ENCODE results near the gene ANKRD9.
"Not testable (repeated sequence)": the region's sequence is repeated elsewhere in the genome, so short reads cannot be mapped to it uniquely, and the experiment has no call there.

ANKRD9 gene

GRCh38 chr14:102545461-102546265 lies 36.1 kb upstream of the ANKRD9 start:
- Histone ChIP-seq H3K4me3 (ENCODE audit: low read length in 2 of 2) (peak overlapping the region; percentile 30 to 37), H3K27ac (ENCODE audit: low read depth in 2 of 2, low read length in 2 of 2) (peak overlapping the region; percentile 51 to 56), H3K27me3 (ENCODE audit: control insufficient read depth in 2 of 2, insufficient read depth in 2 of 2, low read length in 2 of 2) (peaks cover 0 to 3% of the 10 kb centered on the region in 2 donors), H3K9ac (ENCODE audit: low read depth in 1 of 2, low read length in 2 of 2) (peak overlapping the region; percentile 49 to 56), H3K4me1 (ENCODE audit: control insufficient read depth in 2 of 2, insufficient read depth in 2 of 2, low read length in 2 of 2) (peaks cover 7 to 9% of the 10 kb centered on the region in 2 donors), H3K9me3 (ENCODE audit: control insufficient read depth in 2 of 2, low read length in 2 of 2) (no peaks in the 10 kb centered on the region), H3K36me3 (ENCODE audit: control insufficient read depth in 2 of 2, insufficient read depth in 2 of 2, low read length in 2 of 2) (no peaks in the 10 kb centered on the region)

DNA sequence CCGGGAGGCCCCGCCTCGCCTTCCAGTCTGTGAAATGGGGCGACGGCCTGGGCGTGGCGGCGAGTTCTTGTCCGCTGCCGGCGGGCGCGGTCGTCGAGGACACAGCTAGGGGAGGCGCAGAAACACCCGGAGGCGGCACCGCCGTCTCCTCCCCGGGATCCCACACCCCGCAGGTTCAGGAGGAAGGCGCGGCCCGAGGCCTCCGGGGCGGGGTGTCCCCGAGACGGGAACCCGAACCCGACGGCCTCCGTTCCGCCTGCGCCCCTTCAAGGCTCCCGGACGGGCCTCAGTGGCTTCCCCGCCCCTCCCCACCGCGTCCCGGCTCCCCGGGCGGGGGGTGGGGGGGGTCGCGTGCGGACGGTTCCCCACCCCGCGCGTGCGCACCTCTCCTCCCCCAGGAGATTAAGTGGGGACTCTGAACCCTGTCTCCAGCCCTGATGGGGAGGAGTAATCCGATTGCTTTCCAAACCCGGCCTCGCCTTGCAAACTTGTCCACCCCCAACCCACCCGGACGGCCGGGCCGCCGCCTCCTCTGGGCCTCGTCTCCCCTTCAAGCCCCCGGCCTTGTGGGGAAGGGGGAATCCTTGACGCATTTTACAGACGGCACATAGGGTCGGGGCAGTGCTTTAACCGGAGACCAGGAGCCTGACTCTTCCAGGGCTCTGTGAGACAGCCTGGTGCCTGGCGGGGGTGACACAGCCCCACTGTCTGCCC lies 35.3 kb upstream of the ANKRD9 start:
- Histone ChIP-seq H3K9ac (ENCODE audit: low read depth in 1 of 2, low read length in 2 of 2) (peak overlapping the region; percentile 49 to 56), H3K27ac (ENCODE audit: low read depth in 2 of 2, low read length in 2 of 2) (peak overlapping the region; percentile 51 to 56), H3K27me3 (ENCODE audit: control insufficient read depth in 2 of 2, insufficient read depth in 2 of 2, low read length in 2 of 2) (peaks cover 0 to 3% of the 10 kb centered on the region in 2 donors), H3K4me3 (ENCODE audit: low read length in 2 of 2) (peak overlapping the region; percentile 37 to 47), H3K9me3 (ENCODE audit: control insufficient read depth in 2 of 2, low read length in 2 of 2) (no peaks in the 10 kb centered on the region), H3K36me3 (ENCODE audit: control insufficient read depth in 2 of 2, insufficient read depth in 2 of 2, low read length in 2 of 2) (no peaks in the 10 kb centered on the region), H3K4me1 (ENCODE audit: control insufficient read depth in 2 of 2, insufficient read depth in 2 of 2, low read length in 2 of 2) (peaks cover 7 to 9% of the 10 kb centered on the region in 2 donors)

GRCh38 chr14:102544046-102544746 lies 34.6 kb upstream of the ANKRD9 start:
- peaks cover 0 to 3% of the 10 kb centered on the region in 2 donors for H3K27me3 ChIP-seq (ENCODE audit: control insufficient read depth in 2 of 2, insufficient read depth in 2 of 2, low read length in 2 of 2)
- no peaks in the 10 kb centered on the region for H3K9me3 ChIP-seq (ENCODE audit: control insufficient read depth in 2 of 2, low read length in 2 of 2)
- H3K9ac ChIP-seq (ENCODE audit: low read depth in 1 of 2, low read length in 2 of 2), result no peak overlapping the region
- no peaks in the 10 kb centered on the region for H3K36me3 ChIP-seq (ENCODE audit: control insufficient read depth in 2 of 2, insufficient read depth in 2 of 2, low read length in 2 of 2)
- H3K4me1 ChIP-seq (ENCODE audit: control insufficient read depth in 2 of 2, insufficient read depth in 2 of 2, low read length in 2 of 2), result peaks cover 7 to 9% of the 10 kb centered on the region in 2 donors
- H3K4me3 ChIP-seq (ENCODE audit: low read length in 2 of 2), result no peak overlapping the region
- peak overlapping the region in 1 of 2 donors; percentile 51 for H3K27ac ChIP-seq (ENCODE audit: low read depth in 2 of 2, low read length in 2 of 2)

DNA sequence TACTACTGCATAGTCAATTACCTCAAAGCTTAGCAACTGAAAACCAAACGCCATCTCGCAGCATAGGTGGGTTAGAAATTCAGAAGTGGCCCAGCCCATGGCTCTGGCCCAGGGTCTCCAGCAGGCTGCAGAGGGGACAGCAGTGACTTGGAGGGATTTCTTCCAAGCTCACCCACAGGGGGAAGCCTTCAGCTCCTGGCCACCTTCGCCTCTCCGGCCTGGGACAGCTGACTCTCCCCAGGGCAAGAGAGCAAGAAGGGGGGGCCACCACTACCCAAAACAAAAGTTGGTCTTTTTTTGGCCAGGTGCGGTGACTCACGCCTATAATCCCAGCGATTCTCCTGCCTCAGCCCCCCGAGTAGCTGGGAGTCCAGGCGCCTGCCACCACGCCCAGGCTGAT lies 32.2 kb upstream of the ANKRD9 start:
- Histone ChIP-seq H3K4me3 (ENCODE audit: low read length in 2 of 2) (no peak overlapping the region), H3K4me1 (ENCODE audit: control insufficient read depth in 2 of 2, insufficient read depth in 2 of 2, low read length in 2 of 2) (peaks cover 7 to 9% of the 10 kb centered on the region in 2 donors), H3K27ac (ENCODE audit: low read depth in 2 of 2, low read length in 2 of 2) (no peak overlapping the region), H3K27me3 (ENCODE audit: control insufficient read depth in 2 of 2, insufficient read depth in 2 of 2, low read length in 2 of 2) (peaks cover 0 to 3% of the 10 kb centered on the region in 2 donors), H3K9ac (ENCODE audit: low read depth in 1 of 2, low read length in 2 of 2) (no peak overlapping the region), H3K36me3 (ENCODE audit: control insufficient read depth in 2 of 2, insufficient read depth in 2 of 2, low read length in 2 of 2) (no peaks in the 10 kb centered on the region), H3K9me3 (ENCODE audit: control insufficient read depth in 2 of 2, low read length in 2 of 2) (no peaks in the 10 kb centered on the region)

- H3K9ac ChIP-seq (ENCODE audit: low read depth in 1 of 2, low read length in 2 of 2); H3K27me3 ChIP-seq (ENCODE audit: control insufficient read depth in 2 of 2, insufficient read depth in 2 of 2, low read length in 2 of 2); H3K27ac ChIP-seq (ENCODE audit: low read depth in 2 of 2, low read length in 2 of 2); H3K36me3 ChIP-seq (ENCODE audit: control insufficient read depth in 2 of 2, insufficient read depth in 2 of 2, low read length in 2 of 2); H3K4me3 ChIP-seq (ENCODE audit: low read length in 2 of 2); H3K9me3 ChIP-seq (ENCODE audit: control insufficient read depth in 2 of 2, low read length in 2 of 2); H3K4me1 ChIP-seq (ENCODE audit: control insufficient read depth in 2 of 2, insufficient read depth in 2 of 2, low read length in 2 of 2): not testable (repeated sequence)
Measured at GRCh38 chr14:102541029-102541491, 31.5 kb upstream of the ANKRD9 start.

DNA sequence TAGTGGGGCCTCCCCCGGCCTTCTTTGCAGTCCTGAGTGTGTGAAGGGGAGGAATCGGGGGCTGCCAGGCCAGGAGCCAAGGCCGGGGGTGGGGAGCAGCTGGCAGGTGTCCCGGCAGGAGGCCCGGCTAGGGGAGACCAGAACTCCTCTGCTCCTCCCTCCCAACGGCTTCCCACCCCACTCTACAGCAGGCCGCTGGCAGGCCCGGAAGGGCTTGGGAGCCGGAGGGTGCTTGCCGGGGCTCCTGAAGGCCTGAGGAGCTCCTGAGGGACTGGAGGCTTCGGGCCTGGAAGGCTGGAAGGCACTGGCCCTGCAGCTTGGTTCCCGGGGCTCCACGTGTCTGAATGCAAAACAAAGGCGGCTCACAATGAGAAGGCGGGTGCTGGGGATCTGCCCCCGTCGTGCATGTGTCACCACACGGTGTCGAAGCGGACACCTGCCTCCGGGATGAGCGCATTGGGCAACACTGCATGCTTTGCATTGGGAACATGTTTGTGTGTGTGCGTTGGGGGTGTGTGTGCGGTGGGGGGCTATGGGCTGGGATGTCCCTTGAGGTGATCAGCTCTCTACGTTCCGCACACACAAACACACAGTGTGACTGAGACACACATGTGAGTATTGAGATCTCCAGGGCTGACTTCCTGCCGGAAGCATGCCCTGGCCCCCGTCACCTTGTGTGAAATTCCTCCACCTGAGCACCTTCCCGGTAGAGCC lies 30.9 kb upstream of the ANKRD9 start:
- Histone ChIP-seq H3K9me3 (ENCODE audit: control insufficient read depth in 2 of 2, low read length in 2 of 2) (no peaks in the 10 kb centered on the region), H3K36me3 (ENCODE audit: control insufficient read depth in 2 of 2, insufficient read depth in 2 of 2, low read length in 2 of 2) (no peaks in the 10 kb centered on the region), H3K27ac (ENCODE audit: low read depth in 2 of 2, low read length in 2 of 2) (no peak overlapping the region), H3K4me3 (ENCODE audit: low read length in 2 of 2) (no peak overlapping the region), H3K4me1 (ENCODE audit: control insufficient read depth in 2 of 2, insufficient read depth in 2 of 2, low read length in 2 of 2) (peaks cover 5 to 9% of the 10 kb centered on the region in 2 donors), H3K9ac (ENCODE audit: low read depth in 1 of 2, low read length in 2 of 2) (no peak overlapping the region), H3K27me3 (ENCODE audit: control insufficient read depth in 2 of 2, insufficient read depth in 2 of 2, low read length in 2 of 2) (peaks cover 0 to 3% of the 10 kb centered on the region in 2 donors)

- peaks cover 2 to 4% of the 10 kb centered on the region in 2 donors for H3K4me1 ChIP-seq (ENCODE audit: control insufficient read depth in 2 of 2, insufficient read depth in 2 of 2, low read length in 2 of 2)
- peaks cover 0 to 3% of the 10 kb centered on the region in 2 donors for H3K27me3 ChIP-seq (ENCODE audit: control insufficient read depth in 2 of 2, insufficient read depth in 2 of 2, low read length in 2 of 2)
- no peak overlapping the region for H3K4me3 ChIP-seq (ENCODE audit: low read length in 2 of 2)
- H3K27ac ChIP-seq (ENCODE audit: low read depth in 2 of 2, low read length in 2 of 2), result no peak overlapping the region
- no peaks in the 10 kb centered on the region for H3K36me3 ChIP-seq (ENCODE audit: control insufficient read depth in 2 of 2, insufficient read depth in 2 of 2, low read length in 2 of 2)
- H3K9me3 ChIP-seq (ENCODE audit: control insufficient read depth in 2 of 2, low read length in 2 of 2), result no peaks in the 10 kb centered on the region
- no peak overlapping the region for H3K9ac ChIP-seq (ENCODE audit: low read depth in 1 of 2, low read length in 2 of 2)
Measured at GRCh38 chr14:102539544-102540314, 30.2 kb upstream of the ANKRD9 start.

- no peaks in the 10 kb centered on the region for H3K9me3 ChIP-seq (ENCODE audit: control insufficient read depth in 2 of 2, low read length in 2 of 2)
- H3K27me3 ChIP-seq (ENCODE audit: control insufficient read depth in 2 of 2, insufficient read depth in 2 of 2, low read length in 2 of 2), result peaks cover 0 to under 1% of the 10 kb centered on the region in 2 donors
- H3K9ac ChIP-seq (ENCODE audit: low read depth in 1 of 2, low read length in 2 of 2), result no peak overlapping the region
- H3K4me1 ChIP-seq (ENCODE audit: control insufficient read depth in 2 of 2, insufficient read depth in 2 of 2, low read length in 2 of 2), result no peaks in the 10 kb centered on the region
- H3K4me3 ChIP-seq (ENCODE audit: low read length in 2 of 2), result no peak overlapping the region
- H3K36me3 ChIP-seq (ENCODE audit: control insufficient read depth in 2 of 2, insufficient read depth in 2 of 2, low read length in 2 of 2), result no peaks in the 10 kb centered on the region
- no peak overlapping the region for H3K27ac ChIP-seq (ENCODE audit: low read depth in 2 of 2, low read length in 2 of 2)
Measured at GRCh38 chr14:102538602-102539543, 29.3 kb upstream of the ANKRD9 start.
